CD4-positive, alpha-beta T cell treated with Interleukin-21 for 1 hour (primary cell): Measurements from ENCODE around the gene NINL.

ENCODE experiments used
- DNase-seq: peaks from one replicate; pipeline ENCODE4 v3.0.0-alpha.2; 2020

Gene NINL

GRCh38 chr20:25498280-25498606, 87.1 kb downstream of the NINL start:
- DNase-seq, result no peak

- DNase-seq, result no peak
Observed at GRCh38 chr20:25497586-25498279, 87.6 kb downstream of the NINL start.

GRCh38 chr20:25496968-25497401, 88.3 kb downstream of the NINL start:
- no peak for DNase-seq

GRCh38 chr20:25496165-25496967, 89.0 kb downstream of the NINL start:
- DNase-seq, result no peak

- no peak for DNase-seq
Observed at GRCh38 chr20:25495189-25495824, 90.0 kb downstream of the NINL start.

- DNase-seq, result no peak
Observed at GRCh38 chr20:25494506-25495188, 90.7 kb downstream of the NINL start.

GRCh38 chr20:25493748-25494505, 91.4 kb downstream of the NINL start:
- no peak for DNase-seq

- no peak for DNase-seq
Observed at GRCh38 chr20:25493137-25493536, 92.2 kb downstream of the NINL start.

GRCh38 chr20:25491446-25492038, 93.8 kb downstream of the NINL start:
- DNase-seq, result no peak

- no peak for DNase-seq
Observed at GRCh38 chr20:25490656-25491445, 94.5 kb downstream of the NINL start.

- no peak for DNase-seq
Observed at GRCh38 chr20:25489221-25489871, 96.0 kb downstream of the NINL start.

GRCh38 chr20:25487975-25488374, 97.4 kb downstream of the NINL start:
- DNase-seq, result no peak

- no peak for DNase-seq
Observed at GRCh38 chr20:25487306-25487705, 98.0 kb downstream of the NINL start.

- DNase-seq, result no peak
Observed at GRCh38 chr20:25486377-25486776, 99.0 kb downstream of the NINL start.

- no peak for DNase-seq
Observed at GRCh38 chr20:25485872-25486271, 99.5 kb downstream of the NINL start.

GRCh38 chr20:25484911-25485511, 100.3 kb downstream of the NINL start:
- DNase-seq, result no peak

- no peak for DNase-seq
Observed at GRCh38 chr20:25484224-25484846, 101.0 kb downstream of the NINL start.

GRCh38 chr20:25483431-25484132, 101.7 kb downstream of the NINL start:
- no peak for DNase-seq

GRCh38 chr20:25481918-25482253, 103.4 kb downstream of the NINL start:
- no peak for DNase-seq
